Mammary epithelial cell (primary cell): ENCODE results near the gene PSMD12.

Source experiments
- CTCF ChIP-seq, 2 donors: IDR thresholded peaks in 1 of 2; conservative IDR thresholded peaks in 1 of 2; 2 replicates each; pipeline ENCODE4 v1.5.1; 2011 to 2012; ENCODE audit warnings: inconsistent platforms in 2 of 2, low read length in 2 of 2, mild to moderate bottlenecking in 2 of 2, control low read depth in 1 of 2, low read depth in 1 of 2; ENCODE audit not compliant: insufficient read depth in 1 of 2; ENCODE audit errors: extremely low read depth in 1 of 2
- EZH2 ChIP-seq: IDR thresholded peaks from 2 replicates; pipeline ENCODE4 v1.6.1; 2012; ENCODE audit warnings: low read length, inconsistent platforms, borderline replicate concordance

- TF ChIP-seq CTCF (conservative IDR thresholded peaks at IDR 0.05 in 1 of 2, IDR thresholded peaks at IDR 0.05 in 1 of 2; ENCODE audit: extremely low read depth in 1 of 2, insufficient read depth in 1 of 2, low read depth in 1 of 2, low read length in 2 of 2) (no peak), EZH2 (no peak)
These were observed 42.9 kb downstream of the PSMD12 start for GRCh38 chr17:67323445-67323844.
